Sigmoid colon (tissue), 7 donors: ENCODE measurements around the gene STAG1. TPM values are rescaled to one million over a fixed set of nuclear protein-coding genes. Genes with fewer than 3 reads are reported as not detected.

Experiments
- DNase-seq: peaks from one replicate; pipeline ENCODE4 v3.0.0-alpha.2; 2019
- H3K27ac ChIP-seq, 4 donors: fragments of 200-600 bp; sonication (generic); one replicate each; pipeline ENCODE4 v1.5.1; 2016 to 2019; ENCODE audit warnings: mild to moderate bottlenecking in 1 of 4
- H3K27me3 ChIP-seq, 3 donors: fragments of 200-600 bp; sonication (generic); one replicate each; pipeline ENCODE4 v1.5.1; 2019; ENCODE audit warnings: mild to moderate bottlenecking in 1 of 3
- H3K36me3 ChIP-seq, 4 donors: fragments of 200-600 bp; sonication (generic); one replicate each; pipeline ENCODE4 v1.5.1; 2016 to 2019
- H3K4me1 ChIP-seq, 4 donors: fragments of 200-600 bp; sonication (generic); one replicate each; pipeline ENCODE4 v1.5.1; 2017 to 2019
- H3K4me3 ChIP-seq, 4 donors: fragments of 200-600 bp; sonication (generic); one replicate each; pipeline ENCODE4 v1.5.1; 2017 to 2019; ENCODE audit warnings: mild to moderate bottlenecking in 2 of 4, moderate library complexity in 1 of 4
- H3K9me3 ChIP-seq, 4 donors: fragments of 200-600 bp in 3 of 4; sonication (generic) in 3 of 4; one replicate each; pipeline versions ENCODE4 v1.5.1 to v1.6.1; 2013 to 2019
- CTCF ChIP-seq, 4 experiments: fragments of 450-650 bp in 3 of 4; fragments of 200-600 bp in 1 of 4; IDR thresholded peaks; one replicate each; pipeline ENCODE4 v1.5.1; 2016 to 2019; ENCODE audit warnings: antibody characterized with exemption in 4 of 4, mild to moderate bottlenecking in 3 of 4, moderate library complexity in 2 of 4
- EP300 ChIP-seq, 4 donors: sonication (generic); formaldehyde crosslinking; IDR thresholded peaks; one replicate each; pipeline ENCODE4 v1.6.1; 2017; ENCODE audit warnings: antibody characterized with exemption in 4 of 4
- POLR2A ChIP-seq, 2 donors: fragments of 450-650 bp; IDR thresholded peaks; one replicate each; pipeline ENCODE4 v1.6.1; 2016; ENCODE audit warnings: antibody characterized with exemption in 2 of 2, mild to moderate bottlenecking in 2 of 2, moderate library complexity in 2 of 2
- POLR2AphosphoS5 ChIP-seq, 4 donors: sonication (generic); formaldehyde crosslinking; IDR thresholded peaks; one replicate each; pipeline ENCODE4 v1.6.1; 2017; ENCODE audit warnings: antibody characterized with exemption in 4 of 4
- WGBS, 2 donors: extraction: QIAGEN DNeasy Blood & Tissue Kit; methylation state at CpG; one replicate each; pipeline ENCODE4 v1.1.7; 2013; 5-methylcytosine and 5-hydroxymethylcytosine counted together
- intact Hi-C: fragments of 100-400 bp; cut with DNase I; formaldehyde crosslinking; loops from one replicate; pipeline ENCODE4 v1.15.1; 2023
- polyA plus RNA-seq, 3 donors: library from polyadenylated mRNA; stranded (reverse); fragments of 200-250 nt; gene quantifications; one replicate each; pipeline ENCODE4 v1.2.3, GENCODE V29; 2013
- total RNA-seq, 4 donors: library from RNA; depleted of rRNA; stranded (reverse); fragments of >200 nt; gene quantifications; one replicate each; pipeline ENCODE4 v1.1.0, GENCODE V29; 2016
- donor health status: healthy with polysubstance abuse.
- donor health status: Bipolar disorder and iron deficiency.
- donor health status: healthy.

Gene STAG1
- total and polyA plus RNA-seq, 7 donors: 12.0 to 52.8 (median 37.3) TPM

GRCh38 chr3:136311261-136311660, 440.9 kb downstream of the STAG1 start:
- no peak for DNase-seq
- Histone ChIP-seq H3K27ac (no peak overlapping the region), H3K4me3 (no peak overlapping the region), H3K9me3 (peaks cover 0 to 3% (median 0%) of the 10 kb centered on the region in 4 donors), H3K36me3 (peaks cover 0 to 14% (median 0%) of the 10 kb centered on the region in 4 donors), H3K27me3 (no peaks in the 10 kb centered on the region), H3K4me1 (no peaks in the 10 kb centered on the region)
- 97 to 99% methylated on average over 2 of the region's 2 CpGs for whole genome bisulfite sequencing, 2 donors
- intact Hi-C loops: no loop called here
- no peak for TF ChIP-seq POLR2A (IDR thresholded peaks at IDR 0.05)

- Histone ChIP-seq H3K27ac (no peak overlapping the region), H3K4me1 (no peaks in the 10 kb centered on the region), H3K36me3 (peaks cover 0 to 15% (median 3%) of the 10 kb centered on the region in 4 donors), H3K27me3 (no peaks in the 10 kb centered on the region), H3K9me3 (peaks cover 0 to 3% (median 0%) of the 10 kb centered on the region in 4 donors), H3K4me3 (no peak overlapping the region)
- WGBS, 2 donors: 81% methylated on average over 1 of the region's 1 CpG; no CpG with 5 or more reads in 1 of the 2 donors
- no peak for DNase-seq
- no peak for TF ChIP-seq POLR2A (IDR thresholded peaks at IDR 0.05)
- no peak for TF ChIP-seq EP300 (IDR thresholded peaks at IDR 0.05)
- no peak for TF ChIP-seq POLR2AphosphoS5 (IDR thresholded peaks at IDR 0.05)
- TF ChIP-seq CTCF (IDR thresholded peaks at IDR 0.05): no peak
- intact Hi-C loops: no loop called here
Measured at GRCh38 chr3:136305879-136306278, 446.3 kb downstream of the STAG1 start.

DNA sequence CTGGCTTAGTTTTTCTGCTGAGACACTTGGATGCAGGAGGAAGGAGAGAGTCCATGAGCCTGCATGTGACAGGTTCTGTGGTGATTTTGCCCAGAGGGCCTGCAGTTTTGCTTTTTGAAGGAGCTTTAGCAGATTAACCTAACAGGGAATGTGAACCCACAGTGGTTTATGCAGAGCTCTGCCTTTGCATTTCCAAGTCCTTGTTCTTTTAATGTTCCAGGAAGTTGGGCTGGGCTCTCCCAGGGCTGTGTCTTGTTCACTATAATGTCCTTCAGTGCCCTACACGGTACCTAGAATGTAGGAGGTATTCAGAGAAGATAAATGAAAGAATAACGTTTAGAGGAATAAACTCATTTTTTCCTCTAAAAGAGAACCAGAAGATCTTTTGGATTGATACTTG, 451.7 kb downstream of the STAG1 start:
- no peak overlapping the region for H3K4me3 ChIP-seq
- TF ChIP-seq CTCF (IDR thresholded peaks at IDR 0.05) (no peak), EP300 (IDR thresholded peaks at IDR 0.05) (no peak), POLR2AphosphoS5 (IDR thresholded peaks at IDR 0.05) (no peak), POLR2A (IDR thresholded peaks at IDR 0.05) (no peak)
- WGBS, 2 donors: 93 to 94% methylated on average over 2 of the region's 2 CpGs
- no peaks in the 10 kb centered on the region for H3K9me3 ChIP-seq
- peaks cover 0 to 51% (median 12%) of the 10 kb centered on the region in 4 donors for H3K36me3 ChIP-seq
- no peaks in the 10 kb centered on the region for H3K27me3 ChIP-seq
- intact Hi-C loops: no loop called here
- H3K4me1 ChIP-seq: no peaks in the 10 kb centered on the region
- no peak for DNase-seq
- no peak overlapping the region for H3K27ac ChIP-seq

DNA sequence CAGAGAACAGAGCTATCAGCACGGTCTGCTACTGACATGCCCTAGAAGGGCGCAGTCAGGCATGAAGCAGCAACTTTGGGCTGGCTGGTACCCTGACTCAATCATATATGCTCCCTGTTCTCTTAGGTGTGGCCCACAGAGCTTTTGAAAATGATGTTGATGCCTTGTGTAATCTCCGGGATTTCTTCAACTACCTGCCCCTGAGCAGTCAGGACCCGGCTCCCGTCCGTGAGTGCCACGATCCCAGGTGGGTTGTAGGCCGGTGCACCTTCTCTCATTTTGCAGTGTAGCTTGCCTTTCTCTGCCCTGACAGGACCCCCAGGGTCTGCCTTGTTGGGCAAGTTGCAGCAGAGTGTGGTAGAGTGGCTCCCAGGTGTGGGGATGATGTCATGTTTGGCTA, 454.4 kb downstream of the STAG1 start:
- peaks cover 0 to 77% (median 17%) of the 10 kb centered on the region in 4 donors for H3K36me3 ChIP-seq
- no peaks in the 10 kb centered on the region for H3K4me1 ChIP-seq
- no peaks in the 10 kb centered on the region for H3K9me3 ChIP-seq
- DNase-seq: no peak
- TF ChIP-seq POLR2AphosphoS5 (IDR thresholded peaks at IDR 0.05): no peak
- TF ChIP-seq EP300 (IDR thresholded peaks at IDR 0.05): no peak
- TF ChIP-seq POLR2A (IDR thresholded peaks at IDR 0.05): no peak
- TF ChIP-seq CTCF (IDR thresholded peaks at IDR 0.05): no peak
- H3K27me3 ChIP-seq: no peaks in the 10 kb centered on the region
- intact Hi-C loops: no loop called here
- WGBS, 2 donors: 95 to 97% methylated on average over 8 of the region's 8 CpGs
- no peak overlapping the region for H3K27ac ChIP-seq
- no peak overlapping the region for H3K4me3 ChIP-seq

DNA sequence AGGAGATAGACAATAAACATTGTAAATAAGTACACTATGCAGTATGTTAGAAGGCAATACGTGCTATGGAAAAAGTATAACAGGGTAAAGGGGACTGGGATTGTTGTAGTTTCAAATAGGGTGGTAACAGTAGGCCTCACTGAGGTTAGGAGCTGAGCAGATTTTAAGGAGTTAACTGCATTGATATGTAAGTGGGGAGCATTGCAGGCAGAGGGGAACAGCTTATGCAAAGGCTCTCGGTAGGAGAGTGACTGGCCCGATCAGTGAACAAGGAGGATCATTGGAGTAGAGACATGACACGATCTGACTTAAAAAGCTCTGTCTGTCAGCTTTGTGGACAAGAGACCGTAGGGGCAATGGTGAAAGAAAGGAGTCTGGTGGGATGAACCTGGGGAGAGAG, 455.2 kb downstream of the STAG1 start:
- H3K36me3 ChIP-seq: peaks cover 0 to 77% (median 17%) of the 10 kb centered on the region in 4 donors
- H3K4me1 ChIP-seq: no peaks in the 10 kb centered on the region
- no peak for DNase-seq
- no peaks in the 10 kb centered on the region for H3K9me3 ChIP-seq
- no peak overlapping the region for H3K4me3 ChIP-seq
- no peak for TF ChIP-seq POLR2A (IDR thresholded peaks at IDR 0.05)
- TF ChIP-seq EP300 (IDR thresholded peaks at IDR 0.05): no peak
- TF ChIP-seq POLR2AphosphoS5 (IDR thresholded peaks at IDR 0.05): no peak
- no peak for TF ChIP-seq CTCF (IDR thresholded peaks at IDR 0.05)
- WGBS, 2 donors: 89 to 92% methylated on average over 5 of the region's 5 CpGs
- intact Hi-C loops: no loop called here
- no peaks in the 10 kb centered on the region for H3K27me3 ChIP-seq
- no peak overlapping the region for H3K27ac ChIP-seq
